Dedifferentiated amniotic fluid mesenchymal stem cell (primary cell): ENCODE results near the gene ASIC4.
A peak's percentile ranks its signal among the peaks of the same experiment; 100 is the strongest.

Experiments used
- DNase-seq: peaks from one replicate; pipeline ENCODE4 v3.0.0-alpha.2; 2016; ENCODE audit errors: extremely low spot score

ASIC4 gene

DNA sequence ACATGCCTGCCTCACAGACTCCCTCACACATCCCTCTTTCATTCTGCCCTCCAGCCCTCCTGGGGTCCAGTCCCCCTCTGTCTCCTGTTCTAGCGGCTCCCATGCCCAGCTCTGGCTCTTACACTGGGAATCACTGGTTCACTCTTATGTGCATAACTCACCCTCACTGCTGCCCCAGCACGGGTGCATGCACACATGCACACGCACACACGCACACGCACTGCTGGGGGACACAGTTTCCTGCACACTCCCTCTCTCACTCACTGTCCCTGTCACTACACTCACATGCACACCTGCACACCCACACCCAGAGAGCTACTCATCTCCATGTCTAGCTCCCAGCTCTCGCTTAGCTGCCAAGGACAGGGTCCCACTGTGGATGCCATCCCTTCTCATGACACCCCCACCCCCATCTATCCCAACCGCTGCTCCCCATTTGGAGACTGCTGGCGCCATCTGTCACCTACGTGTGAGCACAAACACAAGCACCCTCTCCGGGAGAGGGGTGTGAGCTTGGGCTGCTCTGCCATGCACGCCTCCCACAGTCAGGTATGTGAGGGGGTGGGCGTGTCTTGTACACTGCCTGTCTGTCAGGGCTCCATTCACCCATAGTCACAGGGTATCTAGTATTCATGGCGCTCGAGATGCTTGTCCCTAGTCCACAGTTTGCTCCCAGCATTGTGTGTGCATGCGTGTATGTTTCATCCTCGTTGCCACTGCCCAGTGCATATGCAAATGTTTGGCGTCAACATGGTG, 1.8 kb downstream of the ASIC4 start:
- no peak for DNase-seq

DNA sequence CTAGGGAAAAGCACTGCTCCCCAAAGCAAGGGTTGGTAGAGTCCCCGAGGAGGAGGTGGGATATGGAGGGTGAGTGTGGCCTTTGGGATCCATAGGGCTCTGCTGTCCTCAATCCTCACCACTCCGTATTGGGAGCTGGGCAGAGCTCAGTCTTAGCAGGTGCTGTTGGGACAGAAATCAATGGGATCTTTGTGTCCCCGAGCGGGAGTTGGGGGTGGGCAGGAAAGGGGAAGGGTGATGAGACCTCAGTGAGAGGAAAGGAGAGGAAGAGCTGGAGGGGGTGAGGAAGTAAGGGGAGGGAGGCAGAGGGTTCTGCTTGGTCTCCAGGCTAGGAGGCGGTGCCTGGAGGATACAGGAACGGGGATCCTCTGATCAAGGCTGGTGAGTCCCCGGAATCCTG, 2.6 kb downstream of the ASIC4 start:
- DNase-seq: no peak

GRCh38 chr2:219517954-219518778, 3.9 kb downstream of the ASIC4 start:
- DNase-seq: no peak

DNA sequence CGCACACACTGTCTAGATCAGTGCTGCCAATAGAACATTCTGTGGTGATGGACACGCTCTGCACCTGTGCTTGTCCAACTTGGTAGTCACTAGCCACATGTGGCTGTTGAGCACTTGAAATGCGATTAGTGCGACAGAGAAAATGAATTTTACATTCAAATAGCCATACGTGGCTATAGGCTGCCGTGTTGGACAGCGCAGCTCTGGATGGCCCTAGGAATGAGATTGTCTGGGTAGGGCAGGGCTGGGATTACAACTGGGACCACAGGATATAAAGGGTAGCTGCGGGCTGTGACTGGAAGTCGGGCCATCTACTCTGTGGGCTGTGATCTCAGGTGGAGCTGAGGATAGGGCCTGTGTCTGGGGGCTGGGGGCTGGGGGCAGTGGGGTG, 5.2 kb downstream of the ASIC4 start:
- no peak for DNase-seq

GRCh38 chr2:219520079-219520478, 5.8 kb downstream of the ASIC4 start:
- no peak for DNase-seq

DNA sequence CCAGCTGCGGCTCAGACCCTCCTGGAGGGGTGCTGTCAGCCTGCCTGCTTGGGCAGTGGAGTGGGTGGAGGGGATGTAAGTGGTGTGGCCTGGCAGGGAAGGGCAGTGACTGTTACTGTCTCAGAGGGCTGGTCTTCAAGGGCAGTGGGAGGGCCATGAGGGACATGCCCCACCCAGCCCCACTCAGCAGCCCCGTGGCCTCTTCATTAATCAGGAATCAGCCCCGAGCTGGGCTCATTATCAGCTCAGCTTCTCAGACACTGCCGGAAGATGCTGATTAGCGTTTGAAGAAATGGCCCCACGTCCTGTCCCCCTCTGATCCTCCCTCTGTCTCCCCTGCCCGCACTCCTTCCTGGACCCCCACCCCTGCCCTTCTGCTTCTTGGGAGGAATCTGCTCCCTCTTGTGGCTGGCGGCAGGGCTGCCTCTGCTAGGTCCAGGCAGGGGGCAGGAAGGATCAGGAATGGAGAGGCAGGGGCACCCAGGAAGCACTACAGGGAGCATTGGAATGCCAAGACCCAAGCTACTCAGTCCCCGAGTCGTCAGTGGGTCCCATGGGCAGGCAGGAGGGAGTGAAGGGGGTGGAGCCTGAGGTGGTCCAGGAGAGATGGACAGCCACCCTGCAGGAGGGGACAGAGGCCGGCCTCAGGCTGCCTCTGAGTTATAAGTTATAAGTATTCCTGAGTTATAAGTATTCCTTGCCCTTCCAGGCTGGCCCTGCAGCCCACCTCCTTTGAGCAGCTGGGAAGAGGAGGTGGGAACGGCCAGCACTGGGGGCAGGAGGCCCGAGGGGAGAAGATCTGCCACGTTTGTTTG, 7.0 kb downstream of the ASIC4 start:
- no peak for DNase-seq

DNA sequence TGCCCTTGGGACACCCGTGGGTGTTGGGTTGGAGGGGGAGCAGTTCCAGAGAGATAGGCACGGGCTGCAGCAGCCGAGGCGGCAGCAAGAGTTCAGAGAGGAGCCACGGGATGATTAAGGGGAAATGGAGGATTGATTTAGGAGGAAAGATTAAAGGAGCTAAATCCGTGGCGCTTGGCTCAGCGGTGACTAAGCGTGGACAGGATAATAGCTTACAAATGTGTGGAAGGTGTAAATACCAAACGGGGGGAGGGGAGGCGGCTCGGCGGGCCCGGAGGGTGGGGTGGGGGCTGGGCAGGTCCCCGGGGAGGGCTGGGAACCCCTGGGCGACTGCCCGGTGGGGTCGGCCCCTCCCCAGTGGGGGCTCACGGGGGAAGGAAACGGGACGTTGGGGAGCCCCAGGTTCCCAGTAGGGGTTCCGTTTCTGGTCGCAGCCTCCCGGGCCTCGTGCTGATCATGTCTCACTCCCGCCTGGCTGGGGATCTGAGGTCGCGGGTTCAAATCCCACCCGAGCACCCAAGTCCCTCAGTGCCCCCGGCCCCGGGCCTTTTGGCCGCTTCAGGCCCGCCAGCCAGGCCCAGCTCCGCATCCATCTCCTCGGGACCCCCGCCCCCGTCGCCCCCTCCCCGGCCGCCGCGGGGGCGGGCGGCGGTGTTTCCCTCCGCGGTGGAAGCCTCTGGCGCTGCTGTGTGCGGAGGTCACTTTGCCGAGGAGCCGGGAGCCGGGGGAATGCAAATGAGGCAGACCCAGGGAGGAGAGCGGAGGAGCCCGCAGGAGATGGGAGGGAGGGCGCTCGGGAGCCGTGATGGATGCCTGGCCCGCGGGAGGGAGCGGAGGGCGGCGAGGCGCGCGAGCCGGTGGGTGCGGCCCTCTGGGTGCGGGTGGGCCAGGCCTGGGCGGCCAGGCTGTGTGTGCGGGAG, 8.1 kb downstream of the ASIC4 start:
- DNase-seq: no peak

DNA sequence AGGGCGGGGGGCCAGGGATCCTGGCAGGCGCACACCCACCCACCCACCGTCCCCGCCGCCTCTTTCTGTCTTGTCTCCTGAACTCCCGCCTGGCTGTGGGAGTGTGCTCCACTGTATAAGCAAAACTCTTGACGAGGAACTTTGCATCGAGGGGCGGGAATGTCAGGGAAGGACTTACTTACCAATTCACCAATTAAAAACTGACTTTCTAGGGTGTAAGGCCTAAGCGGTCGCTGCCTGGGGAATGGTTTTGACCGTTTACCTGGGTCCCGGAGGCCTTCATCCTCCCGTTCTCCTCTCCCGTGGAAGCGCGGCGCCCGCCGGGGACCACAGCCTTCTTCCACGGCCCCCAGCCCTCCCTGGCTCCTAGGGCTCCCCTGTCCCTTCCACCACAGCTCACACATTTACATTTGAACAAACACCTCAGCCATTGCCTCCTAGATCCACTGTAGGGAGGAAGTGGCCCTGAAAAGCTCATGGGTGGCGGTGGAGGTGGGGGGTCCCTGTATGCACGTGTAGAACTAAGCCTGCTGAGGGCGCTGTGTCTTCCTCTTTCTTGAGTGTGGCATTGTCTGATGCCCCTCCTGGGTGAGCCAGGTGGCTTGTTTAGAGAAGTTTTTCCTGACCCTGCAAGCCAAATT, 8.9 kb downstream of the ASIC4 start:
- no peak for DNase-seq

DNA sequence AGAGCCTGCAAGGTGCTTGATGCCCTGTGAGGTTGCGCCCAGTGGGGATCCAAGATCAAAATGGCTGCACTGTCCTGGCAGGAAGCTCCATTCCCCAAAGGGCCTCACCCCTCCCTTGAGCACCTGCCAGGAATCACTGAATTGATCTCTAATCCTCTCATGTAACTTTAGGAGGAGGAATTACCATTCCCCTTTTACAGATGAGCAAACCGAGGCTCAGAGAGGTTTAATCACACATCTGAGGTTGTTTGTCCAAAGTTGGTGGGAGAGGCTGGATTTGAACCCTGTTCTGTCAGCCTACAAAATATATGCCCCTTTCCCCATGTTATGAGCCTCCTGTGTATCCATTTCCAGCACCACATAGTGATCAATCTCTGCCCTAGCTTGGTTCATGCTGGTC, 10.5 kb downstream of the ASIC4 start:
- no peak for DNase-seq

- no peak for DNase-seq
Measured at GRCh38 chr2:219525533-219526232, 11.4 kb downstream of the ASIC4 start.

DNA sequence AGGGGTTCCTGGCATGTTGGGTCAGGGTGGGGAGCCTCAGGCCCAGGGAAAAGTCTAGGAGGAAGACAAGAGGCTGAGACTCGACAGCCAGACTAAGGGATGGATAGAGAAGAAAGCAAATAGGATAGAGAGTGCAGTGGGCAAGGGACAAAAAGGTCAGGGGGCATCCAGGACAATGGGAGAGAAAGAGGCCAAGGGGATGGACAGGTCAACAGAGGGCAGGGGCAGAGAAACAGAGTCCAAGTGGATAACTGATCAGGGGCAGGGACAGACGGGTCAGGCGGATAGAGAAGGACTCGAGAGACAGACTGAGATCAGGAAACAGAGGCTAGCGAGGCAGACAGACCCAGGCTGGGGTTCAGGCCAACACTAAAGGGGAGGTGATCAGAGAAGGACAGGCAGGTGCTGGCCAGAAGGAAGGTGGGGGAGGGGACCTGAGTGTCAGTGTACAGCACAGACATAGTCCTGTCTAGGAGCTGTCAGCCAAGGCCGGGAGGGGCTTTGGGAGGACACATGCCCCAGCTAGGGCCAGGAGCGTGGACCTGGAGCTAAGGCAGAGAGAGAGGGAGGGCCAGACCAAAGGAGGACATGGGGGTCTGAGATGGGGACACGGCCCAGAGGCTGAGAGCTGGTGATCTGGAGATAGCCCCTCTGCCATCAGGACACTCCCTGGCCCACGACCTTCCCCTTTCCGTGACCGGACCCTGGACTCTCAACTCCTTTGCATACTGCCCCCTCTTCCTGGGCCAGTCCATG, 12.2 kb downstream of the ASIC4 start:
- DNase-seq: no peak

DNA sequence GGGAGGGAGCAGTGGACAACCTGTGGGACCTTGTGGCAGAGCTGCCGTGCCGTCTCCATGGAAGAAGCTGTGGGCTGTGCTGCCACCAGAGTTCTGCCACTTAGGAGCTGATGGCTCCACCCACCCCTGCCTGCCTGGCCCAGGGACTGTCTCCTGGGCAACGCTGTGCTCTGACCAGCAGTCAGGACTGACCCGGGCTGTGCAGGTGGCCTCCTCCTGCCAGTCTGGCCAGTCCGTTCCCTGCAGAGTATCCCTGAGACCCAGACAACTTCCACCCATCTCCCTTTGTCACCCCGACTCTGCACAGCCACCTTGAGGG, 12.8 kb downstream of the ASIC4 start:
- no peak for DNase-seq

DNA sequence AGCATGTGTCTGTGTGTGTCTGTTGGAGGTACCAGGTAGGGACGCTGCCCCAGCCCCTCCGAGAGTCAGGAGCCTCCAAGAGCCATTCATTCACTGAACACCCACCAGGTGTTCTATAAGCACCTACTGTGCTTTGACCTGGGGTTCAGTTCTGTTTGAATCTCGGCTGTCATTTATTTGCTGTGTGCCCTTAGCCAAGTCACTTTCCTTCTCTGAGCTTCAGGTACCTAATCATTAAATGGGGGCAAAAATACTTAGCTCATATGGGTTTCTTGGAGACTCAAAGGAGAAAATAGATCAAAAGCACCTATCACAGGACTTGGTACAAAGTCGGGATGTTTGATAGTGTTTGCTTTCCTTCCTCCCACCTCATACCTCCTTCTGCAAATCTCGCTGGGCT, 13.2 kb downstream of the ASIC4 start:
- no peak for DNase-seq

DNA sequence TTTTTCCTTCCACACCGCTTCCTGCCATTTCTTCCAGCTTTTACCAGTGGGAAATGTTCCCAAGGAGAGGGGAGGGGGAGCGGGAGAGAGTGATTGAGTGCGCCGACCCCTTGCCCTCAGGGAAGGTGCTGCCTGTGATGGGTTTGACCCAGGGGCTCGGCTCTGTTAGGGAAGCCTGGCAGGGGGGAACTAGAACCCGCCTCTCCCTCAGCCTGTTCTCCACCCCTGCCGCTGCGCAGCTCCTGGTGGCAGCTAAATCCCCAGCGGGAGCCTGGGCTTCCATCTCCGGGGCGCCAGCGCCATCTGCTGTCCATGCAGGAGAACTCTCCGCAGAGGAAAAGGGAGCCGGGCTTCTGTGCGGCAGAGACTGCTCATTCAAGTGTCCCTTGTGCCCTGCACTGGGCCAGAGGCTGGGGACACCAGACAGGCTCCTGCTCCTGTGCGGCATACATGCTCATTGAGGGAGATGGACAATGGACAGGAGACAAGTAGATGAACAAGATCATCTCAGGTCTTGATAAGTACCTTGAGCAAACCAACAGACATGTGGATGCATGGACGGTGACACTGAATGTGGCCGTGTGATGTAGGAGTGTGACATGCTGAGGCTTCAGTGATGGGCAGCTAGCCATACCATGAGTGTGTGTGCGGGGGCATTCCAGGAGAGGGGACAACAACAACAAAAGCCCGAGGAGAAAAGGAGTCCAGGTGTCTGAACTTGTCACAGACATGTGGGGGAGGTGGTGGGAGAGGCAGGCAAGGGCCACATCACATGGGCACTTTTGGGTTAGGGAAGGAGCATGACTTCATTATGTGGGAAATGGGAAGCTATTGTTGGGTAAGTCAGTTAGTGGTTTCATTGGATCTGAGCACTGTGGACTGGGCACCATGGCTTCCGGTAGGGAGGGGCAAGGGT, 16.0 kb downstream of the ASIC4 start:
- peak; percentile 83 for DNase-seq

DNA sequence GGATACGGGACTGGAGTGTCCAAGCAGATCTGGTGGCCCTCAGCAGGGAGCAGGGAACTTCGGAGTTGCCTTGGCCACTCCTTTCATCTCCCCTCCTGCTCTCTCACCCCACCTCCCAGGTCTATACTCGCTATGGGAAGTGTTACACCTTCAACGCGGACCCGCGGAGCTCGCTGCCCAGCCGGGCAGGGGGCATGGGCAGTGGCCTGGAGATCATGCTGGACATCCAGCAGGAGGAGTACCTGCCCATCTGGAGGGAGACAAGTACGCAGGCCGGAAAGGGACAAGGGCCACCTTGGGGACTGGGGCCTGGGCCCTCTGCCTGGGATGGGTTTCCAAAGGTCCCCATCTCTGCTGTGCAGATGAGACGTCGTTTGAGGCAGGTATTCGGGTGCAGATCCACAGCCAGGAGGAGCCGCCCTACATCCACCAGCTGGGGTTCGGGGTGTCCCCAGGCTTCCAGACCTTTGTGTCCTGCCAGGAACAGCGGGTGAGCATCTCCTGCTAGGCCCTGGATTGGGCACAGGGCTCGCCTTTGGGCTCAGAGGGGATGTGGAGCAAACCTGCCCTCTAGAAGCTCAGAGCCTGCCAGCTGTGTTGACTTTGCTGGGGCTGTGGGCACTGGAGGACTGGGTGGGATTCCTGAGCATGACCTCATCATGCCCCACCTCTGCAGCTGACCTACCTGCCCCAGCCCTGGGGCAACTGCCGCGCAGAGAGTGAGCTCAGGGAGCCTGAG, 17.5 kb downstream of the ASIC4 start:
- DNase-seq: no peak

DNA sequence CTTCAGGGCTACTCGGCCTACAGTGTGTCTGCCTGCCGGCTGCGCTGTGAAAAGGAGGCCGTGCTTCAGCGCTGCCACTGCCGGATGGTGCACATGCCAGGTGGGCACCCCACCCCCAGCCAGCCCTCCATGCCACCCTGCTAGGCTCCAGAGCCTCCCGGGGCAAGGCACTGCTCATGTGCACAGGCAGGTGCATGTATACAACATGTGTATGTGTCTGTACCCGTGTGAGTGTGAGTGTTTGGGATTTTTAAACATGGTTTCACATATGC, 18.0 kb downstream of the ASIC4 start:
- no peak for DNase-seq

- DNase-seq: no peak
Measured at GRCh38 chr2:219533930-219534661, 19.8 kb downstream of the ASIC4 start.
